Nephron progenitor cell (in vitro differentiated cells): Measurements from ENCODE around the gene RNF183.

Source experiments
- DNase-seq: peaks from one replicate; pipeline ENCODE4 v3.0.0; 2021
- H3K27ac Mint-ChIP-seq: 2 replicates; pipeline ENCODE4 v1.8.0; 2021; ENCODE audit warnings: mild to moderate bottlenecking, moderate library complexity, mixed read lengths
- H3K27me3 Mint-ChIP-seq: 2 replicates; pipeline ENCODE4 v1.8.0; 2021; ENCODE audit warnings: mild to moderate bottlenecking, low read depth, mixed read lengths; ENCODE audit not compliant: poor library complexity
- H3K36me3 Mint-ChIP-seq: 2 replicates; pipeline ENCODE4 v1.8.0; 2021; ENCODE audit warnings: low read depth, mixed read lengths
- H3K4me1 Mint-ChIP-seq: 2 replicates; pipeline ENCODE4 v1.8.0; 2021; ENCODE audit warnings: mixed read lengths
- H3K4me3 Mint-ChIP-seq: 2 replicates; pipeline ENCODE4 v1.8.0; 2021; ENCODE audit warnings: mild to moderate bottlenecking, moderate library complexity, mixed read lengths
- H3K9me3 Mint-ChIP-seq: 2 replicates; pipeline ENCODE4 v1.8.0; 2021; ENCODE audit warnings: mild to moderate bottlenecking, moderate library complexity, mixed read lengths
- TF ChIP-seq, protein P1 (sequence below): fragments of 200-600 bp; sonication (generic); IDR thresholded peaks from 2 replicates; pipeline ENCODE4 v1.5.0; 2021; ENCODE audit warnings: antibody characterized with exemption

The RNF183 gene, protein sequence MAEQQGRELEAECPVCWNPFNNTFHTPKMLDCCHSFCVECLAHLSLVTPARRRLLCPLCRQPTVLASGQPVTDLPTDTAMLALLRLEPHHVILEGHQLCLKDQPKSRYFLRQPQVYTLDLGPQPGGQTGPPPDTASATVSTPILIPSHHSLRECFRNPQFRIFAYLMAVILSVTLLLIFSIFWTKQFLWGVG

DNA sequence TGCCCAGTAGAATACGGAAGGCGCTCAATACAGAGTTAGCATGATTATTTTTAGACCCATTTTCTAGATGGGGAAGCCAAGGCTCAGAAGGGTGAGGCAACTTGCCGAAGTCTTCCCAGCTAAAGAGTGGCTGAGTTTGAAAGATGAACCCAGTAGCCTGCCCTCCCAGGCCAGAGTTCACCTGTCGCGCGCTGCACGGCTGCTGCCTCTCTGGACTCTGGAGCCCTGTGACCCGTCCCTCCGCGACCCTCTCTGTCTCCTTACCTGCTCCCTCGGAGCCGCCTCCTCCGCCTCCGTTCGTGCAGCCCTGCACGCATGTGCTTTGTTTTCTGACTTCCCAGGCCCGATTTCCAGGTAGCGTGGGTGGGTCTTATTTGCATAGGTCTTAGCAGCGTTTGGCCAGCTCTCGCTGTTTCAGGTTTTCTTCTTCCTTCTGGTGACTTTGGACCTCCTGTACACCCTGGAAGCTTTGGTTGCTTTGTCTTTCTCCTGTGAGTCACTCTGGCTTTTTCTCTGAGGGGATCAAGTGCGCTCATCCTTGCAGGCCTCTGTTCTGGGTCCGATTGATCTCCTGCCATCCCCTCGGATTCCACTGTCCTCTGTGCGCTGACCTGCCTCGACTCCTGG is at the start of gene RNF183:
TSS of gene RNF183 (minus strand) at position 585 of the 627 bp plus-strand sequence. CDS start 5,192 bp downstream, outside the sequence.
- Mint-ChIP-seq H3K36me3 (no peaks in the 10 kb centered on the region), H3K27me3 (peaks cover 10% of the 10 kb centered on the region), H3K27ac (peak within 1 kb of the TSS; percentile 96), H3K4me1 (peaks cover 60% of the 10 kb centered on the region), H3K9me3 (no peaks in the 10 kb centered on the region), H3K4me3 (peak within 1 kb of the TSS; percentile 8)
- TF ChIP-seq, protein P1, sequence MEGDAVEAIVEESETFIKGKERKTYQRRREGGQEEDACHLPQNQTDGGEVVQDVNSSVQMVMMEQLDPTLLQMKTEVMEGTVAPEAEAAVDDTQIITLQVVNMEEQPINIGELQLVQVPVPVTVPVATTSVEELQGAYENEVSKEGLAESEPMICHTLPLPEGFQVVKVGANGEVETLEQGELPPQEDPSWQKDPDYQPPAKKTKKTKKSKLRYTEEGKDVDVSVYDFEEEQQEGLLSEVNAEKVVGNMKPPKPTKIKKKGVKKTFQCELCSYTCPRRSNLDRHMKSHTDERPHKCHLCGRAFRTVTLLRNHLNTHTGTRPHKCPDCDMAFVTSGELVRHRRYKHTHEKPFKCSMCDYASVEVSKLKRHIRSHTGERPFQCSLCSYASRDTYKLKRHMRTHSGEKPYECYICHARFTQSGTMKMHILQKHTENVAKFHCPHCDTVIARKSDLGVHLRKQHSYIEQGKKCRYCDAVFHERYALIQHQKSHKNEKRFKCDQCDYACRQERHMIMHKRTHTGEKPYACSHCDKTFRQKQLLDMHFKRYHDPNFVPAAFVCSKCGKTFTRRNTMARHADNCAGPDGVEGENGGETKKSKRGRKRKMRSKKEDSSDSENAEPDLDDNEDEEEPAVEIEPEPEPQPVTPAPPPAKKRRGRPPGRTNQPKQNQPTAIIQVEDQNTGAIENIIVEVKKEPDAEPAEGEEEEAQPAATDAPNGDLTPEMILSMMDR, result no peak
- peak; percentile 26 for DNase-seq

DNA sequence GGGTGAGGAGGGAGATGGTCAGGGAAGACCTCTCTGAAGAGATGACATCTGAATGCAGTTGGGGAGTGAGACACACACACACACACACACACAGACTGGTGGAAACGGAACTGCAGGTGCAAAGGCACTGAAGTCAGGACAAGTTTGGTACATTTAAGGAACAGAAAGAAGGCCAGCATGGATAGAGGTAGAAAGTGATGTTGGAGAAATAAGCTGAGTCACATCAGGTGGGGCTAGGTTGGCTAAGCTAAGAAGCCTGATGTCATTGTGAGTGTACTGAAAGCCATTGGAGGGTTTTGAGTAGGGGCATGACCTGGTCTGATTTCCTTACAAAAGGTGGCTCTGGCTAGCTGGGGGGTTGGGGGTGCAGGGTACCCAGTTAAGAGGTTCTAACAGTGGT is 49.2 kb upstream of the RNF183 start:
- TF ChIP-seq, protein P1, result no peak
- H3K36me3 Mint-ChIP-seq, result no peaks in the 10 kb centered on the region
- no peak for DNase-seq
- H3K27ac Mint-ChIP-seq, result no peak overlapping the region
- H3K27me3 Mint-ChIP-seq, result peaks cover 90% of the 10 kb centered on the region
- peaks cover 5% of the 10 kb centered on the region for H3K4me1 Mint-ChIP-seq
- peaks cover 7% of the 10 kb centered on the region for H3K9me3 Mint-ChIP-seq
- H3K4me3 Mint-ChIP-seq, result no peak overlapping the region

DNA sequence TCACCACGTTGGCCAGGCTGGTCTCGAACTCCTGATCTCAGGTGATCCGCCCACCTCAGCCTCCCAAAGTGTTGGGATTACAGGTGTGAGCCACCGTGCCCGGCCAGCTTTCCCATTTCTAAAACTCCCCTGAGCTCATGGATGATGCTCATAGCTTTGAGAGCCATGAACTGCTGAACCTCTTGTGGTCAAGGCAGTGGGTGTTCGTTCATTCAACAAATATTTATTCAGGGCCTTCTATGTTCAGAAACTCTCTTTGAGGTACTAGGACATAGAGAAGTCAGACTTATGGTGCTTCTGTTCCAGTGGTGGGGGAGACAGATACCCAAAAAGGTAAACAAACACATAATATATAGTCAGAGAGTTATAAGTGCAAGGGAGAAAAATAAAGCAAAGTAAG is 48.8 kb upstream of the RNF183 start:
- no peak overlapping the region for H3K27ac Mint-ChIP-seq
- no peaks in the 10 kb centered on the region for H3K36me3 Mint-ChIP-seq
- no peak for DNase-seq
- peaks cover 93% of the 10 kb centered on the region for H3K27me3 Mint-ChIP-seq
- TF ChIP-seq, protein P1, result no peak
- no peak overlapping the region for H3K4me3 Mint-ChIP-seq
- H3K4me1 Mint-ChIP-seq, result peaks cover 5% of the 10 kb centered on the region
- peaks cover 7% of the 10 kb centered on the region for H3K9me3 Mint-ChIP-seq

DNA sequence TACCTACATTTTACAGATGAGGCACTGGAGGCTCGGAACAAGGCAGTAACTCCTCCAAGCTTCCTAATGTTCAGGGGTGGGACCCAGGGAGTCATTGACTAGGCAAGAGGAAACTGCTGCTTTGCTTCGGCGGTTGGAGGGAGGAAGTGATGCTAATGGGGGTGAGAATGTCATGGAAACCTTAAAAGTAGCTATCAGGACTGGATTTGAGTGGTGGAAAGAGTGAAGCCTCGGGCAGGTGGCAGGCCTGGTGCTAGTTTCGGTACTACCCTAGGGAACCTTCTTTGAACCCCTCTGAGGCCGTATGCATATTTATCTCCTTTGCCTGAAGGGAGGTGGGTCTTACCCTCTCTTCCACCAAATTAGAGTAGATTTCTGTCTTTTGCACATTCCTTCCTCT is 47.8 kb upstream of the RNF183 start:
- H3K9me3 Mint-ChIP-seq, result peaks cover 7% of the 10 kb centered on the region
- H3K4me3 Mint-ChIP-seq, result no peak overlapping the region
- peaks cover 95% of the 10 kb centered on the region for H3K27me3 Mint-ChIP-seq
- H3K4me1 Mint-ChIP-seq, result peaks cover 5% of the 10 kb centered on the region
- TF ChIP-seq, protein P1, result no peak
- no peak overlapping the region for H3K27ac Mint-ChIP-seq
- H3K36me3 Mint-ChIP-seq, result no peaks in the 10 kb centered on the region
- DNase-seq, result no peak

DNA sequence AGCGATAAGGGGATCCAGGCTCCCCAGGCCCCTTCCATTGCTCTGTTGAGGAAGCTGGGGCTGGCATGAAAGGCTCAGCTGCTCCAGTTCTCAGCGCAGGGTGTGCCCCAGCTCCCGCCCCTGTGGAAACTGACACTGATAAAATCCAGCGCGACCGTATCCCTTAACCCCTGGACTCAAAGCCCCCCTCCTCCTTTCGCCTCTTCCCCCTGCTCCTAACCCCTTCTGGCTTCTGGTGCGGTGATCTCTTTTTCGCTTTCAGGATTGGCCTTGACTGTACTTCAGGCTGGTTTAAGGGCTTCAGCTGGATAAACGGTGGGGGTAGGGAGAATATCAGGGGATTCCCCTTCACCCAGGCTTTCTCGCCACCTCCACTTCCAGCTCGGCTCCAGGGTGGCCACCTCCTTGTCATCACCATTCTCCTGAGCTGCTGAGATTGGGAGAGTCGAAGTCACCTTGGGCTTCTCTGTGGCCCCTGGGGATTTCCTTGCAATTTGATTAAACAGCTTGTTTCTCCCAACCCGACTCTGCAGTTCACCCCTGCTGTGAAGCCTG is 47.0 kb upstream of the RNF183 start:
- TF ChIP-seq, protein P1, result no peak
- no peak for DNase-seq
- Mint-ChIP-seq H3K27ac (no peak overlapping the region), H3K36me3 (no peaks in the 10 kb centered on the region), H3K4me1 (peaks cover 5% of the 10 kb centered on the region), H3K27me3 (peaks cover 96% of the 10 kb centered on the region), H3K4me3 (peak overlapping the region; percentile 75), H3K9me3 (peaks cover 7% of the 10 kb centered on the region)
